ENCODE data around the gene TWNK.

The TWNK gene

DNA sequence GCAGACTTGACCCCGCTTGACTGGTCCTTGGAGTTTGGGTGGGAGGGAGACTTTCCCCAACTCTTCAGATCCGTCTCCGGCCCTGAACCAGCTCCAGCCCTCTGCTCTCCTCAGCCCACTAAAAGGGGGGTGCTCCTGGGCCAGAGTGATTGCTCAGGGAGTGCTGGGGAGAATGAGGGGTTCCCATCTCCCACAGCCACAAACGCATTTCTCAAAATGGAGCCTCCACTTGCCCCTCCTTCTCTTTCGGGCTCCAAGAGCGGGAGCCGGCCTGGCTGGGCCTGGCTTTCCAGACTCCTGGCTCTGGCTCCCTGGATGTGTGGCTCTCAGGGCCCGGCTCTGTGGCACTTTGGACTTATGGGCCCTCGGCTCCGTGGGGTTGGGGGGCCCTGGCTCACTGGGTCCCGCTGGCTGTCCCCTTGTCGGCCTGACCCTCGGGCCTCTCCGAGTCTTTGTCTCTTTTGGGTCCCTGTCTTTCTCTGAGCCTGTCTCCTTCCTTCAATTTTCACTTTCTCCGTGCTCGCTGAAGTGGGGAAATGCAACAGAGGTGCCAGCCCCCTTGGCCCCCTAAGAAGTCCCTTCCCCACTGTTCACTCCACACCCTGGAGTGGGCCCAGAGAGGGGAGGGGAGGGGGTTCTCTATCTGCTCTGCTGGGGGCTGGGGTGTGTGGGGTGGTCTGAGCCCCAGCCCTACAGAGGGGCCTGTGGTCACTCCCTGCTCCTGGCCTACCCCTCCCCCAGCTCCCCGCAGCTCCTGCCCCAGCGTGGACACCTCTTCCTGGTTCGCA is 13.0 kb downstream of the TWNK start:
- TF ChIP-seq, protein P1, sequence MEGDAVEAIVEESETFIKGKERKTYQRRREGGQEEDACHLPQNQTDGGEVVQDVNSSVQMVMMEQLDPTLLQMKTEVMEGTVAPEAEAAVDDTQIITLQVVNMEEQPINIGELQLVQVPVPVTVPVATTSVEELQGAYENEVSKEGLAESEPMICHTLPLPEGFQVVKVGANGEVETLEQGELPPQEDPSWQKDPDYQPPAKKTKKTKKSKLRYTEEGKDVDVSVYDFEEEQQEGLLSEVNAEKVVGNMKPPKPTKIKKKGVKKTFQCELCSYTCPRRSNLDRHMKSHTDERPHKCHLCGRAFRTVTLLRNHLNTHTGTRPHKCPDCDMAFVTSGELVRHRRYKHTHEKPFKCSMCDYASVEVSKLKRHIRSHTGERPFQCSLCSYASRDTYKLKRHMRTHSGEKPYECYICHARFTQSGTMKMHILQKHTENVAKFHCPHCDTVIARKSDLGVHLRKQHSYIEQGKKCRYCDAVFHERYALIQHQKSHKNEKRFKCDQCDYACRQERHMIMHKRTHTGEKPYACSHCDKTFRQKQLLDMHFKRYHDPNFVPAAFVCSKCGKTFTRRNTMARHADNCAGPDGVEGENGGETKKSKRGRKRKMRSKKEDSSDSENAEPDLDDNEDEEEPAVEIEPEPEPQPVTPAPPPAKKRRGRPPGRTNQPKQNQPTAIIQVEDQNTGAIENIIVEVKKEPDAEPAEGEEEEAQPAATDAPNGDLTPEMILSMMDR (IDR thresholded peaks at IDR 0.05; ENCODE audit: low read depth, low read length) = no peak
- TF ChIP-seq, protein P2, sequence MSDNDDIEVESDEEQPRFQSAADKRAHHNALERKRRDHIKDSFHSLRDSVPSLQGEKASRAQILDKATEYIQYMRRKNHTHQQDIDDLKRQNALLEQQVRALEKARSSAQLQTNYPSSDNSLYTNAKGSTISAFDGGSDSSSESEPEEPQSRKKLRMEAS (IDR thresholded peaks at IDR 0.05; ENCODE audit: low read depth, low read length) = no peak
- TF ChIP-seq MYC (IDR thresholded peaks at IDR 0.05; ENCODE audit: low read depth, low read length) (no peak), POLR2A (IDR thresholded peaks at IDR 0.05; ENCODE audit: extremely low read depth, insufficient read length) (no peak)
- no peak overlapping the region for H3K4me3 ChIP-seq (ENCODE audit: low read depth, low read length)
- DNase-seq (ENCODE audit: low read depth) = no peak

DNA sequence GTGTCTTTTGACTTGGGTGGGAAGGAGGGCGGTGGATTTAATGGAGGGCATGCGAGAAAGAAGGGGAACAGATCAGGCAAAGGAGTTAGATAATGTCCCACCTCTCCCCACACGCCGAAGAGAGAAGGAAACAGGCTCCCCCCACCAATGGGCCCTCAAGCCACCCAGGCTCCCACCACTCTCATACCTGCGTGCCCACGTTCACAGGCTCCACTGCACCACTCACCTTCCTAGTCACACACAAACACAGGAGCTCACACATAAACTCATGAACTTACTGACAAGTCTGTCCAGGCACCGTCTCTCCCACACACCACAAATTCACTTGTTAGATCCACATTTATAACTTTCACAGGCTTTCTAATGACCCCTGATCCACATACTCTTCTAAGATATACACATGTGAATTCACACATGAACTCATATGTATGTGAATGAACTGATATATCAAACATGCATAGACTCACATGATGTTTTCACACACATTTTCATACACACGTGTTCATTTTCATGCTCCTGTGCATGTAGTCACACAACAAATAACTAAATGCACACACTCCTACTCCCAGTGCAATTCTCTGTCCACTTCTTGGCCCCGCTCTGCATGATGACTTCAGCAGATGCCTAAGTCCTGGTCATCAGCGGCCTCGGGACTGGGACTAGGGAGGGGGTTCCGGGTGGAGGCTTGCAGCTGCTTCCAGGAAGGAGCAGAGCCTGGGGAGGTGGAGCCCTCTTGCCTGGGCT is 13.7 kb downstream of the TWNK start:
- no peak for DNase-seq (ENCODE audit: low read depth)
- TF ChIP-seq POLR2A (IDR thresholded peaks at IDR 0.05; ENCODE audit: extremely low read depth, insufficient read length) = no peak
- TF ChIP-seq, protein P1 (IDR thresholded peaks at IDR 0.05; ENCODE audit: low read depth, low read length) = no peak
- TF ChIP-seq MYC (IDR thresholded peaks at IDR 0.05; ENCODE audit: low read depth, low read length) = no peak
- TF ChIP-seq, protein P2 (IDR thresholded peaks at IDR 0.05; ENCODE audit: low read depth, low read length) = no peak
- H3K4me3 ChIP-seq (ENCODE audit: low read depth, low read length) = no peak overlapping the region

DNA sequence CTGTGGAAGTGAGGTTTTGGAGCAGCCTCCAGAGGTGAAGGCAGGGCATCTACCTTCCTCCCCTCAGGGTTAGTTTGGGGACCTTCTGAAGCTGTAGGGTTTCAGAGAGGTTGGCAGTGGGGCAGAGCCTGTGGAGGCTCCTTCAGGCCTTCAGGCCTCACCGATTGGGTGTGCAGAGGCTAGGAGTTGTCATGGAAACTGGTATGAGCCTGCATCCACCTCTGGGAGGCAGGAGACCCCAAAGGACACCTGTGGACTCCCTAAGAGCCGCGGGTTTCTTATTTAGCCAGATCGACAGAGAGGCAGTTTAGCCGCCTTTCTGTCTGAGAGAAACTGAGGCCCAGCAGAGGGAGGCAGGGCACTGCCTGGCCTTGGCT is 14.3 kb downstream of the TWNK start:
- DNase-seq (ENCODE audit: low read depth) = no peak
- TF ChIP-seq, protein P2 (IDR thresholded peaks at IDR 0.05; ENCODE audit: low read depth, low read length) = no peak
- TF ChIP-seq POLR2A (IDR thresholded peaks at IDR 0.05; ENCODE audit: extremely low read depth, insufficient read length) = no peak
- no peak overlapping the region for H3K4me3 ChIP-seq (ENCODE audit: low read depth, low read length)

DNA sequence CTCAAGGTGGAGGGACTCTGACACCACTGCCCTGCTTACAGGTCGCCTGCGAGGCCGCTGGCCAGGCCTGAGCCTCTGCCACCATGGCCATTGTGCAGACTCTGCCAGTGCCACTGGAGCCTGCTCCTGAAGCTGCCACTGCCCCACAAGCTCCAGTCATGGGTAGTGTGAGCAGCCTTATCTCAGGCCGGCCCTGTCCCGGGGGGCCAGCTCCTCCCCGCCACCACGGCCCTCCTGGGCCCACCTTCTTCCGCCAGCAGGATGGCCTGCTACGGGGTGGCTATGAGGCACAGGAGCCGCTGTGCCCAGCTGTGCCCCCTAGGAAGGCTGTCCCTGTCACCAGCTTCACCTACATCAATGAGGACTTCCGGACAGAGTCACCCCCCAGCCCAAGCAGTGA is 15.1 kb downstream of the TWNK start:
- TF ChIP-seq, protein P1 (IDR thresholded peaks at IDR 0.05; ENCODE audit: low read depth, low read length) = no peak
- TF ChIP-seq, protein P2 (IDR thresholded peaks at IDR 0.05; ENCODE audit: low read depth, low read length) = no peak
- TF ChIP-seq POLR2A (IDR thresholded peaks at IDR 0.05; ENCODE audit: extremely low read depth, insufficient read length) (no peak), MYC (IDR thresholded peaks at IDR 0.05; ENCODE audit: low read depth, low read length) (no peak)
- no peak for DNase-seq (ENCODE audit: low read depth)
- no peak overlapping the region for H3K4me3 ChIP-seq (ENCODE audit: low read depth, low read length)

DNA sequence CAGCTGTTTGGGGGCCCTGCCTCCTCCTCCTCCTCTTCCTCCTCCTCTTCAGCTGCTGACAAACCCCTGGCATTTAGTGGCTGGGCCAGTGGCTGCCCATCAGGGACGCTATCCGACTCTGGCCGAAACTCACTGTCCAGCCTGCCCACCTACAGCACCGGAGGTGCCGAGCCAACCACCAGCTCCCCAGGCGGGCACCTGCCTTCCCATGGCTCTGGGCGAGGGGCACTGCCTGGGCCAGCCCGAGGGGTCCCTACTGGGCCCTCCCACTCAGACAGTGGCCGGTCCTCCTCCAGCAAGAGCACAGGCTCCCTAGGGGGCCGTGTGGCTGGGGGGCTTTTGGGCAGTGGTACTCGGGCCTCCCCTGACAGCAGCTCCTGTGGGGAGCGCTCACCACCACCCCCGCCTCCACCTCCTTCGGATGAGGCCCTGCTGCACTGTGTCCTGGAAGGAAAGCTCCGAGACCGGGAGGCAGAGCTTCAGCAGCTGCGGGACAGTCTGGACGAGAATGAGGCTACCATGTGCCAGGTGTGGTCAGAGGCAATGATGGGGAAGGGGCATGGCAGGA is 16.4 kb downstream of the TWNK start:
- no peak for TF ChIP-seq MYC (IDR thresholded peaks at IDR 0.05; ENCODE audit: low read depth, low read length)
- TF ChIP-seq POLR2A (IDR thresholded peaks at IDR 0.05; ENCODE audit: extremely low read depth, insufficient read length) = no peak
- TF ChIP-seq, protein P1 (IDR thresholded peaks at IDR 0.05; ENCODE audit: low read depth, low read length) = no peak
- TF ChIP-seq, protein P2 (IDR thresholded peaks at IDR 0.05; ENCODE audit: low read depth, low read length) = no peak
- no peak overlapping the region for H3K4me3 ChIP-seq (ENCODE audit: low read depth, low read length)

DNA sequence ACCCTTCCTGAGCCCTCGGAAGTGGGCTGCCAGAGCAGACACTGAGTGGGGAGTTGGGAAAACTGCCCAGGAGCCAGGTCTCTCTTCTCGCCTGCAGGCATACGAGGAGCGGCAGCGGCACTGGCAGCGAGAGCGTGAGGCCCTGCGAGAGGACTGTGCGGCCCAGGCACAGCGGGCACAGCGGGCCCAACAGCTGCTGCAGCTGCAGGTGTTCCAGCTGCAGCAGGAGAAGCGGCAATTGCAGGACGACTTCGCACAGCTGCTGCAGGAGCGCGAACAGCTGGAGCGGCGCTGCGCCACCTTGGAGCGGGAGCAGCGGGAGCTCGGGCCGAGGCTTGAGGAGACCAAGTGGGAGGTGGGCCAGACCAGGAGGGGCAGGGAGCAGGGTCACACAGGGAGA is 18.0 kb downstream of the TWNK start:
- TF ChIP-seq POLR2A (IDR thresholded peaks at IDR 0.05; ENCODE audit: extremely low read depth, insufficient read length) (no peak), MYC (IDR thresholded peaks at IDR 0.05; ENCODE audit: low read depth, low read length) (no peak)
- TF ChIP-seq, protein P2 (IDR thresholded peaks at IDR 0.05; ENCODE audit: low read depth, low read length) = no peak
- TF ChIP-seq, protein P1 (IDR thresholded peaks at IDR 0.05; ENCODE audit: low read depth, low read length) = no peak
- H3K4me3 ChIP-seq (ENCODE audit: low read depth, low read length) = no peak overlapping the region
- DNase-seq (ENCODE audit: low read depth) = no peak

More for the DNA sequence above, 16.4 kb downstream of the TWNK start:
- no peak for DNase-seq (ENCODE audit: low read depth)
